SK-N-SH (cell line): ENCODE results near the gene RAD21L1. TPM values are rescaled to one million over a fixed set of nuclear protein-coding genes. Genes with fewer than 3 reads are reported as not detected.

Experiments
- CTCF ChIA-PET: fragments of 300-600, 350-600 bp; formaldehyde crosslinking; extraction: SDS; loops from one replicate; lab custom pipeline; 2021; lab: Yijun Ruan, JAX
- POLR2A ChIA-PET: fragments of 350-600 bp; sonication (Branson Sonifier 250); formaldehyde crosslinking; extraction: SDS; loops from one replicate; lab custom pipeline; 2020; ENCODE audit warnings: antibody characterized with exemption, inconsistent platforms; lab: Yijun Ruan, JAX
- DNase-seq: peaks from one replicate; pipeline ENCODE4 v3.0.0; 2012
- H2AFZ ChIP-seq: fragments of 200-600 bp; sonication (generic); 2 replicates; pipeline ENCODE4 v1.8.1; 2016; ENCODE audit warnings: antibody characterized with exemption, mild to moderate bottlenecking, low read depth
- H3F3A ChIP-seq: fragments of 200-600 bp; sonication (generic); replicated peaks from 2 replicates; pipeline ENCODE3; 2016; ENCODE audit warnings: antibody characterized with exemption, mild to moderate bottlenecking; ENCODE audit not compliant: insufficient read depth
- H3K27ac ChIP-seq, 2 experiments: fragments of 200-500 bp in 1 of 2; fragments of 200-600 bp in 1 of 2; sonication (Bioruptor generic) in 1 of 2; sonication (generic), shearing (Covaris generic) in 1 of 2; 2 replicates each; pipeline versions ENCODE4 v1.5.1 to v1.6.1; 2014 to 2016; ENCODE audit warnings: low read depth in 2 of 2, inconsistent platforms in 1 of 2, low read length in 1 of 2, mild to moderate bottlenecking in 1 of 2, mixed read lengths in 1 of 2
- H3K27me3 ChIP-seq: fragments of 200-600 bp; sonication (generic), shearing (Covaris generic); 2 replicates; pipeline ENCODE4 v1.6.1; 2016; ENCODE audit warnings: mixed run types; ENCODE audit not compliant: insufficient read depth
- H3K36me3 ChIP-seq, 2 experiments: fragments of 200-500 bp in 1 of 2; fragments of 200-600 bp in 1 of 2; sonication (Bioruptor generic) in 1 of 2; sonication (generic) in 1 of 2; replicated peaks in 1 of 2; 2 replicates each; pipeline versions ENCODE3 to v1.5.1; 2014 to 2016; ENCODE audit warnings: low read length in 1 of 2, mild to moderate bottlenecking in 1 of 2; ENCODE audit not compliant: insufficient read depth in 2 of 2, control insufficient read depth in 1 of 2
- H3K4me1 ChIP-seq, 2 experiments: fragments of 200-500 bp in 1 of 2; fragments of 200-600 bp in 1 of 2; sonication (Bioruptor generic) in 1 of 2; sonication (generic), shearing (Covaris generic) in 1 of 2; 2 replicates each; pipeline versions ENCODE4 v1.5.1 to v1.6.1; 2014 to 2016; ENCODE audit warnings: low read depth in 1 of 2, low read length in 1 of 2, mixed run types in 1 of 2; ENCODE audit not compliant: insufficient read depth in 2 of 2, control insufficient read depth in 1 of 2
- H3K4me2 ChIP-seq: fragments of 200-600 bp; sonication (generic), shearing (Covaris generic); 2 replicates; pipeline ENCODE4 v1.6.1; 2017; ENCODE audit warnings: mixed run types
- H3K4me3 ChIP-seq, 2 experiments: fragments of 200-500 bp in 1 of 2; fragments of 200-600 bp in 1 of 2; sonication (Bioruptor generic) in 1 of 2; sonication (generic), shearing (Covaris generic) in 1 of 2; 2 replicates each; pipeline versions ENCODE4 v1.5.1 to v1.8.1; 2014 to 2016; ENCODE audit warnings: low read depth in 2 of 2, inconsistent platforms in 1 of 2, low read length in 1 of 2, mild to moderate bottlenecking in 1 of 2, mixed read lengths in 1 of 2, moderate library complexity in 1 of 2
- H3K79me2 ChIP-seq: fragments of 200-600 bp; sonication (generic); 2 replicates; pipeline ENCODE4 v1.8.1; 2017; ENCODE audit warnings: mild to moderate bottlenecking; ENCODE audit not compliant: insufficient read depth
- H3K9ac ChIP-seq: fragments of 200-600 bp; sonication (generic); 2 replicates; pipeline ENCODE4 v1.6.1; 2017; ENCODE audit warnings: mixed run types
- H3K9me2 ChIP-seq: fragments of 200-600 bp; sonication (generic); 2 replicates; pipeline ENCODE4 v1.6.1; 2017; ENCODE audit warnings: mixed run types
- H3K9me3 ChIP-seq: fragments of 200-600 bp; sonication (generic); 2 replicates; pipeline ENCODE4 v1.6.1; 2017; ENCODE audit warnings: mixed run types, mild to moderate bottlenecking, moderate library complexity
- H4K20me1 ChIP-seq: fragments of 200-600 bp; sonication (generic); 2 replicates; pipeline ENCODE4 v1.6.1; 2017; ENCODE audit warnings: mild to moderate bottlenecking, mixed run types; ENCODE audit not compliant: insufficient read depth
- IRF3 ChIP-seq: fragments of 150-350 bp; IDR thresholded peaks from 2 replicates; pipeline ENCODE4 v1.6.1; 2016; ENCODE audit warnings: mild to moderate bottlenecking, low read depth, low read length
- NFIC ChIP-seq: IDR thresholded peaks from 2 replicates; pipeline ENCODE4 v1.4.0; 2012; ENCODE audit warnings: borderline replicate concordance
- RAD21 ChIP-seq: IDR thresholded peaks from 2 replicates; pipeline ENCODE4 v1.6.1; 2012; ENCODE audit warnings: mild to moderate bottlenecking, low read length
- REST ChIP-seq: IDR thresholded peaks from 2 replicates; pipeline ENCODE4 v1.6.1; 2012; ENCODE audit warnings: mild to moderate bottlenecking, low read depth, low read length, moderate library complexity
- TAF1 ChIP-seq: IDR thresholded peaks from 2 replicates; pipeline ENCODE4 v1.6.1; 2012; ENCODE audit warnings: low read depth, mild to moderate bottlenecking, low read length, moderate library complexity, borderline replicate concordance
- TCF12 ChIP-seq: IDR thresholded peaks from 2 replicates; pipeline ENCODE4 v1.4.0; 2012
- USF1 ChIP-seq: IDR thresholded peaks from 2 replicates; pipeline ENCODE4 v1.4.0; 2012; ENCODE audit warnings: low read depth, borderline replicate concordance
- ZBTB33 ChIP-seq: IDR thresholded peaks from 2 replicates; pipeline ENCODE4 v1.4.0; 2012; ENCODE audit warnings: low read depth, borderline replicate concordance
- WGBS: methylation state at CpG from one replicate; pipeline ENCODE4 v1.1.6; 2017; ENCODE audit warnings: low lambda C conversion rate; 5-methylcytosine and 5-hydroxymethylcytosine counted together
- polyA plus RNA-seq, 3 experiments: library from polyadenylated mRNA; depleted of rRNA; stranded (reverse); fragments of >200 nt; gene quantifications; 2 replicates each; pipeline ENCODE4 v1.2.3, GENCODE V29; 2012

Gene RAD21L1
- polyA plus RNA-seq, 1 of the 3 experiments (the other 2 are of a cell fraction), result 0.03 TPM

- TF ChIP-seq USF1, result no peak
- no peak for TF ChIP-seq NFIC
- peak; percentile 82 for TF ChIP-seq RAD21
- no peak for TF ChIP-seq TAF1
Measured at GRCh38 chr20:1212607-1213396, 13.0 kb upstream of the RAD21L1 start (continued).

- no peak for TF ChIP-seq IRF3
- TF ChIP-seq REST, result no peak
- TF ChIP-seq TCF12, result no peak
- no peak for TF ChIP-seq ZBTB33
- POLR2A ChIA-PET, result no interaction called here
- H3K4me1 ChIP-seq, result no peaks in the 10 kb centered on the region; a peak in 1 of 4 replicates
- 39% methylated on average over 4 of the region's 4 CpGs for WGBS
- H3K9ac ChIP-seq, result no peak overlapping the region
- no peaks in the 10 kb centered on the region for H3K79me2 ChIP-seq
- no peak overlapping the region for H3K27ac ChIP-seq
- DNase-seq, result no peak
- no peaks in the 10 kb centered on the region for H3K9me2 ChIP-seq
- no peaks in the 10 kb centered on the region for H3K9me3 ChIP-seq
- no peak overlapping the region for H2AFZ ChIP-seq
- no peaks in the 10 kb centered on the region for H3K36me3 ChIP-seq
- no peaks in the 10 kb centered on the region for H4K20me1 ChIP-seq
- no peak overlapping the region for H3K4me2 ChIP-seq
- H3K4me3 ChIP-seq, result no peak overlapping the region
- CTCF ChIA-PET, result interaction anchor here (3.9 kb wide), 1 partner anchor 399 kb away, joined by 20 read pairs; no protein-coding TSS in a partner anchor
- H3K27me3 ChIP-seq, result no peaks in the 10 kb centered on the region; the same call in 1 of the 2 replicates
- no peaks in the 10 kb centered on the region for H3F3A ChIP-seq
Measured at GRCh38 chr20:1214838-1215261, 11.0 kb upstream of the RAD21L1 start.
